Pons (tissue), 1 donor: ENCODE results near the gene SP3.
"Not testable (repeated sequence)": the region's sequence is repeated elsewhere in the genome, so short reads cannot be mapped to it uniquely, and the experiment has no call there.

Source experiments
- DNase-seq: peaks from one replicate; pipeline ENCODE4 v3.0.0-alpha.2; 2016; ENCODE audit warnings: low spot score

SP3 gene

DNA sequence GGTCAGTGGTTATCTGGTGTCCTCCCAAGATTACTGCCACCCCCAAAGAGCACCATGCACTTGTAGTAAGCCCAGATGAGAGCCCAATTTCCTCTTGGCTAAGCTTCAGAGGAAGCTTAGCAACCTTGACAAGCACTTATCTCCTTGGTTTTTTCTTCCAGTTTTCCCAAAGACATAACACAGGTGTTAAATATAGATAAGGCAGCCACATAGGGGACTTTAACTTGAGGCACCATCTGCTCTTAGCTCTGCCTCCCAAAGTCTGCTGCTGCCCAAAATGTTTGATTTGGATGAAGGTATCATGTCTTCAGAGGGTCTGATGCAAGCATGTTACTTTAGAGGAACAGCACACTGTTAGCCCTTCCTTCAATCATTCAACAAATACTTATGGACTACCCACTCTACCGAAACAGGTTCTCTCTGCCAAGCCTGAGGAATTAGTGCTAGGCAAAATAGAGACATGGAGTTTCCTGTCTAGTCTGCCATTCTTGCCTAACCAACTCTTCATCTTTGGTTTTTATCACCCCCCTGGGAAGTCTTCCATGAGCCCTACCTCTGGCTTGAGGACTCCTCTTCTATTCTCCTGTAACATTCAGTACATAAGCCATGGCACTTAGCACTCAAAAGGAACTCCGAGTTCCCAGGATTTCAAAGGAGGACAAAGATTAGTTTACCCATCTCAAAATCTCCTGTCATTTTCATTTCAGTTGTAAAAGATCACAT is 73.7 kb downstream of the SP3 start:
- DNase-seq, result no peak

DNA sequence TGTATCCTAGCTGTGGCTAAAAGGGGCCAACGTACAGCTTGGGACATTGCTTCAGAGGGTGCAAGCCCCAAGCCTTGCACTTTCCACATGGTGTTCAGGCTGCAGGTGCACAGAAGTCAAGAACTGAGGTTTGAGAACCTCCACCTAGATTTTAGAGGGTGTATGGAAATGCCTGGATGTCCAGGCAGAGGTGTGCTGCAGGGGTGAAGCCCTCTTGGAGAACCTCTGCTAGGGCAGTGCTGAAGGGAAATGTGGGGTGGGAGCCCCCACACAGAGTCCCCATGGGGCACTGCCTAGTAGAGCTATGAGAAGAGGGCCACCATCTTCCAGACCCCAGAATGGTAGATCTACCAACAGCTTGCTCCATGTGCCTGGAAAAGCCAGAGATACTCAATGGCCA is 75.7 kb downstream of the SP3 start:
- DNase-seq, result not testable (repeated sequence)

DNA sequence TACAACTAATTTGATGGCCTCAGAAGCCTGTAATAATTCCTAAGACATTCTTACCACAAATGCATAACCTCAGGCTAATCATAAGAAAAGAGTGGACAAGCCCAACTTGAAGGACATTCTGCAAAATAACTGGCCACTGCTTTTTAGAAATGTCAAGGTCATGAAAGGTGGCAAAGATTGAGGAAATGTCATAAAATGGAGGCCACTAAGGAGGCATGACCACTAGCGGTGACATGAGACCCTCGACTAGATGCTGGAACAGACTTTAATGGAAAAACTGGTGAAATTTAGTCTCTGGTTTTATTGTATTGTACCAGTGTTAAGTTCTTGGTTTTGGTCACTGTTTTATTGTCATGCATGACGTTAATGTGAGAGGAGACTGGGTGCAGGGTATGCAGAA is 78.6 kb downstream of the SP3 start:
- DNase-seq, result no peak

DNA sequence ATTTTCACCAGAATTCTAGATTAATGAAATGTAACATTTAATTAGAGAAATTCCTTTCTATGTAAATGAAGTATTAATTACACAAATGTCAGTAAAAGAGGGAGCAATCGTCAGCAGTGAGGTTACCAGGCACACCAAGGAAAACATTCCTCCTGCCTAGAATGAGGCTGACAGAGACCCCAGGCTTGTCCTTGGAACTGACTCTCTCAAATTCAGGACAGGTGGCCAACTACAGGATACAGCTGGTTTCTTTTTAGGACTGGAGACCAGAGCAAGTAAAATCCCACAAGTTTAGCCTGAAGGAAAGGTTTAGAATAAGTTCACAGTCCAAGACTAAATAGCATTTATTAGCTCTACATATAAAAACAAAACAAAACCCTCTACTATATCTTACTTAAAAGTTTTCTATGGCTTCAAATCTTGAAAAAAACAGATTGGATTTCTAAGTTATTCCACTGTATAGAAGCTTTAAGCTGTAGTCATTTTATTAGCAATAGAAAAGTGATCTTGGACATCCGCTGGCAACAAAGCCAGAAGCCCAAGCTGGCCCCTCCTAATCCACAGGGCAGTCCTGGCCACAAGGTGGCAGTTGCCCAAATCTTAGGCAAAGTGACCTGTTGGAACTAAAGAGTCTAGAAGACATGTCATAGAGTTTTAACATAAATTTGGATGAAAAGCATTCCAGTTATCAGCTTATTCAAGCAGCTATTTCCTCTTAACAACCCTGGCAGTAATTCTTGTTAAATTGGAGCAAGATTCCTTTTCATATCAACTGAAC is 81.0 kb downstream of the SP3 start:
- DNase-seq, result peak; percentile 40

DNA sequence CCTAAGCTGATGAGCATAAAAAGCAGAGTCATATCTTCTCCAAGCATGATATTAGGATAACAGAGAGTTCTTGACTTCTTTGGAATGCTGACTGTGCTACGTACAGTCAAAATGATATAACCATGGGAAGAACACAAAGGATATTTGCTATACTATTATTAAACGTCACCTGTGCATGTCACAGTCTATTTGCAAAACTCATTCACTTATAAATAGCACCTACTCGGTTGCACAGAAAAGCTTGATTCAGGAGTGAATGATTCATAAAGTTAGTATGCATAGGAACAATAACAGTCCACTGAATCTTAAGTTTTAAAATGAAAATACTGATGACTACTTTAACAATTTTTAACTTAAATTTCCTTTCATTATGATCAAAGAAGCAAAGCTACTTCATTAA is 83.3 kb downstream of the SP3 start:
- DNase-seq, result no peak

DNA sequence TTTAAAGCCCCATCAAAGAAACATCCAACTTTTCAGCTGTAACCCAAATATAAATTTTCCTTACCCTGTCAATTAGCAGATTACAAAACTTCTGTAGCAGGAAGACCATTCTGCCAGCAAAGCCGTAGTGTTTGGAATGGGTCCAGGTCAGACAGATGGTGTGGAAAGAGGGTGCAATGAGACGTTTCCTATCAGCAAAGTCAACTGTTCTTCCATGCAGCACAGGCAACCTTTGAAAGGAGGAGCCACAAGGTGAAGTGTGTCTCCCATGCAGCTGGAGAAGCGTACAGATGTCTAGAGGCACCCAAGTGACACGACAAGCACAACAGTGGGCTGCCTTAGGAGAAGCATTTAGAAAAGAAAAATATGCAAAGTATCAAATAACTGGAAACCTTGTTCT is 83.7 kb downstream of the SP3 start:
- peak; percentile 19 for DNase-seq

DNA sequence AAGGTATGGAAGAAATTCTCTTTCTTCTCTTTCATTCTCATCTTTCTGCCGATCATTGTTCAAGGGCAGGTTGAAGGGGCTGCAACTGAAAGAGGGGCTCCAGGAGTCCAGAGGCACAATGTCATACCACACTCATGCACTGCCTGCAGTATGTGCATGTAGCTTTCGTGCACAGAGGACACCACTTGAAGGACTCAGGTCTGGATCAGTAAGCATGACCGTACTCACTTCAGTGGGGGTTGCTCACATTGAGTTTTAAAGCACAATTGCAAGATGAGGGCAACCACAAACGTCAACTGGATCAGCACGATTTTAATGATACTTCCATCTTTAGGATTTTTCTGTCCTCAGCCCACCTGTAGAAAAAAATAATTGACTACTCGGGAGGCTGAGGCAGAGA is 84.6 kb downstream of the SP3 start:
- no peak for DNase-seq

DNA sequence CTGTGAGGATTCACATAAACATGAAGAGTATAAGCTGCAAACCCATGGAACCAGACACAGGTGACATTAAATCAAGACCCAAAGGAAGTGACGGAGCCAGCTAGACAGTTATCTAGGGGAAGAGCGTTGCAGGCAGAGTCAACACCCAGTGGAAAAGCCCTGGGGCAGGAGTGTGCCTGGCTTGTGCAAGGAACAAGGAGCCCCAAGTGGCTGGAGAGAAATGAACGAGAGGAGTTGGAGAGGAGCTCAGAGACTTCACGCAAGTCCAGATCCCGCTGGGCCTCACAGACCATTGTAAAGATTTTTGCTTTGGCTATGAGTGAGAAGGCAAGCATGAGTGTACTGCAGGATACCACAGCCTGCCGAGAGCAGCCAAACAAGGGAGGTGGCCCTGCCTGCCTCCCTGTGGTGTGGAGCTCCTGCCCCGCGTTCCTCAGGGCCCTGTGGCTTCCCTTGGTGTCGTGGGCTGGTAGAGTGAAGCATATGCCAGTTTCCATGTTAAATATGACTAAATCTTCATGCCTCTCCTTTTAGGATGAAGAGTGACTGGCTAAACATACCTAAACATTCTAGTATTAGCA is 88.2 kb downstream of the SP3 start:
- no peak for DNase-seq

DNA sequence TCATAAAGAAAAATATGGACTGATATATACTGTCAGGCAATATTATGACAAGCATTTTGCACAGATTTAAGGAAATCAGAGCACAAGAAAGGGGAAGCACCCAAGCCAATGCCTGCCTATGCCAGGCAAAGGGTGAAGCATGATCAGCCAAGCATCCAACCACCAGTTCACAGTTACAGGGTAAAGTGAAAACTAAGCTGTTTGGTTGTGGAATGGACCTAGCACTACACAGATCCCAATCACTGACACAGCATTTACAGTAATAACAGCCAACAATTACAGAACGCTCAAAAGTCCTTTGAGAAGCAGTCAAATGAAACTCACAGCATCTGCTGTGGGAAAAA is 90.3 kb downstream of the SP3 start:
- peak; percentile 46 for DNase-seq

DNA sequence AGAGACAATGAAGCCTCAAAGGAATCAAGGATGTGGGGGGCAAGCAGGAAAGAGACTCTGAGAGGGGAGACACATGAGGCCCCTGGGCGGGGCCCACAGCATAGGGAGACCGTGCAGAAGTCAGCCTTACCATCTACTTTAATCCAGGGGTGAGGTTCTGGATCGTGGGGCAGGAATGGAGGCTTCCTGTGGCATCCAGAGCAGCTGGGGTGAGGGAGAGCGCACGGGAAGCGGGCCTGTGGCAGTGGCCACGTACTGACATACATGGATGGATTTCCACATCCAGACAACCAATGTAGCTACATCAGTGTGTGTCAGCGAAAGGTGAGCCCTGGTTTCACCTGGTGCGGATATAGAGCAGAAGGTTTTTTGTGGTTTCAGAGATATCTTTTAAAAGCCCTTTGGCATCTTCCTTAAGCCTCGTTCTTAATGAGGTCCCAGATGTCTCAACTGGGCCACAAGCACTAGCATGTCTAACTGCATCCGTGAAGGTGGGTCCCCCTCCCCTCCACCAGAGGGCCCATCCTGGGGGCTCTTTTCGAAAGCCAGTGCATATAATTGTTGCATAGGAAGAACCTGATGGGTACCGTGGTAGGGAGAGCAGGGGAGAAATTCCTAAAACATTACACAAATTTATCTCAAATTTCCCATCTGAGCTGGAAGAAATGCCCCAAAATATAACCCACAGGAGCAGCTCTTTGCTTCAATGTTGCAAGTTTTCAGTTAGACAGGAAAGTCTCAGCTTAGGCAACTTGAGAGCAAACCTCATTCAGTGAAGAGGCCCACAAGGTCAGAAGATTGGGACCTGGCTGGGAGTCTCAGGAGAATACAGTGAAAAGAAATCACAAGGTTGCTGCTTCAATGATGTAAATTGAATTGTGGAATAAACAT is 90.9 kb downstream of the SP3 start:
- DNase-seq, result no peak

DNA sequence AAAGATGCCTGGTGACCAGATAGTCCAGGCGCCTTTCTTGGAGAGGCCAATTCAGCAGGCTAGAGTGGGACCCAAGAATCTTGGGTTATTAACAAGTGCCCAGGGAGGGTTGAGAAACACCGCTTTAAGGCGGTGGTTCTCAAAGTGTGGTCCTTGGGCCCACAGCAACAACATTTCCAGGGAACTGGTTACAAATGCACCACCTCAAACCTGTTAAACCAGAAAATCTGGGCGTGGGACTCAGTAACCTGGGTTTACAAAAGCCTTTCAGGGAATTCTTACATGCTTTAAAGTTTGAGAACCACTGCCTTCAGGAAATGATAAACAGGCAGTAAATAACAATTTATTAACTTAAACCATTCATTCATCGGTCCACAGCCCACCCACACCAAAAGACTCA is 92.5 kb downstream of the SP3 start:
- DNase-seq, result no peak

DNA sequence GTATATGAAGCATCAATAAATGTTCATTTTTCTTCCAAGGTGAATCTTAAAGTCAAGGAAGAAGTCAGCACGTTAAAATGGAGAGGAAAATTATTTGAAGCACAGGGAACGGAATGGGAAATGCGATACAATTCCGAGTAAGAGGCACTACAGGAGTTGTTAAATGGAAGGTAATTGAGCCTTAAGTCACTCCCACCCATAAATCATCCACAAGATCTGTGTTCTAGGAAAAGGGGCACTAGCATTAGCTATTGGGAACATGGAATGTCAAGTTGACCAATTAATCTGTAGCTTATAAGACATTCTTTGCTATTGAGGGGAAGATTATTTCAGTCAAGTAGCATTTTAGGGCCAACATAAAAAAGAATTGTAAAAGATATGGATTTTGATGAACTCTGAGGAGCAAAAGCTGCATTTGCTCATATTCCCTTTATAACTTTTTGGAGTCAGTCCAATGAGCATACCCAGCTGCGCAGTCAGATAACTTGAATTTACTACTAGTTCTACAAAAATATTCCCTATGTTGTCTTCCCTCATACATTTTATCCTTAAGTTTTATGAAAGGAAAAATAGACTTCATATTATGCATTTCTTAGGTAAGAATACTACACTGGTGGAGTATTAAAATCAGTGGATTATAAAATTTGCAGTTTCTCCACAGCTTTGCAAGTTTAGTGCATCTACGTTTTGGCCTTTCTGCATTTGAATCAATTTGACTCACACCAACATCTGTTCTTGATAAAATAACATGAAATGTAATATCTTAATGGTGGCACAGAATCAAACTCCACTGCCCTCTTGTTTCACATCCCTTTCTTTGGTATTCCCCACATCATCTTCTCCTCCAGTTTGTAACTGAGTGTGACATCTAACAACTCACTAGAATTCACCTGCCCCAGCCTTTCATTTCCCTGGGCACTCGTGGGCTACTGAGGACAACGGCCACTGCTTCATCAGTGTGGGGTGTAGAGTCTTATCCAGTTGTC is 95.6 kb downstream of the SP3 start:
- no peak for DNase-seq

DNA sequence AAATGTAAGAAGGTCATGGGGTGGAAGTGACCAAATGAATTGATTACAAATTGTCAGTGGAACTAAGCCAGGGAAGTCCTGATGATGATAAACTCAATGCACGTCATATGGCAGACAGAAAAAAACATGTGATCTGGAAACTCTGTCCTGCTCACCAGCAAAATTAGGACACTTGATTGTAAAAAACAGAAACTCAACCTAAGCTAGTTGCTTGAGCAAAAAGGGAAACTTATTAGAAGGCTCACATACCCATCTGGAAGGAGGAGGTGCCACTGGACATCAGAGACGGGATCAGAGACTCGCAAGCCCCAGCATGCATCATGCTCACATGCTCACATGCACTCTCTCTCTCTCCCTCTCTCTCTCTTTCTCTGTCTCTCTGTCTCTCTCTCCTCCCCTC is 96.8 kb downstream of the SP3 start:
- DNase-seq, result no peak

DNA sequence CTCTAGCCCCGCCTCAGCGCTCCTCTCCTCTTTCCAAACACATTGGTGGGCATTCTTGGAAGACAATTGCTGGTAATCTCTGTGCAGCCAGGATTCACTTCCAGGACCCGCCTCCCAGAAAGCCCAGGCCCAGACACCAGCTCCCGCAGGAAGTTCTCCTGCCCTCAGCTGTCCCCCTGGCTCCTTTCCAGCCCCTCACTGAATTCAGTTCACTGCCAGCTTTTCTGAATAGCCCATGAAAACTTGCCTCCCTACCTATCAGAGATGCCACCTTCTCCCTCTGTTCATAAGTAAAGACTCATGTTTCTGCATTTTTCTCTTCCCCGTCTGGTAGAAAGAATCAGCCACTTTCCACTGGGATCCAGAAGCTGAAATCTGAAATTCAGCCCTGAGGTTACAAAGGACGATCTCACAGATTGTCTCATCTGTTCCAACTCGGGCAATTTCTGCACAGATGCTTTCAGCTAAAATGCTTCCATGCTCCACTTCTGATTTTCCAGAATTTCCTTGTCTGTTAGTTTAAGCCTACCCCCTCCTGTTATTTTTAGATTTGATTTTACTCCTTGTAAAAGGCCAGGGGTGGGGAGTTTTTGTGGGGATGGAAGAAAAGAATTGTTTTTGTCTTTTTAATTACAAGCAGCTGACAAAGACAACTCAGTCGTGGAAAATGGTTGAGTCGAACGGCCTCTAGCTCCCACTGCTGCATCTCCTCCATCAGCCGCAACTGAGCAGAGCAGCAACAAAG is 98.1 kb downstream of the SP3 start:
- DNase-seq, result no peak

DNA sequence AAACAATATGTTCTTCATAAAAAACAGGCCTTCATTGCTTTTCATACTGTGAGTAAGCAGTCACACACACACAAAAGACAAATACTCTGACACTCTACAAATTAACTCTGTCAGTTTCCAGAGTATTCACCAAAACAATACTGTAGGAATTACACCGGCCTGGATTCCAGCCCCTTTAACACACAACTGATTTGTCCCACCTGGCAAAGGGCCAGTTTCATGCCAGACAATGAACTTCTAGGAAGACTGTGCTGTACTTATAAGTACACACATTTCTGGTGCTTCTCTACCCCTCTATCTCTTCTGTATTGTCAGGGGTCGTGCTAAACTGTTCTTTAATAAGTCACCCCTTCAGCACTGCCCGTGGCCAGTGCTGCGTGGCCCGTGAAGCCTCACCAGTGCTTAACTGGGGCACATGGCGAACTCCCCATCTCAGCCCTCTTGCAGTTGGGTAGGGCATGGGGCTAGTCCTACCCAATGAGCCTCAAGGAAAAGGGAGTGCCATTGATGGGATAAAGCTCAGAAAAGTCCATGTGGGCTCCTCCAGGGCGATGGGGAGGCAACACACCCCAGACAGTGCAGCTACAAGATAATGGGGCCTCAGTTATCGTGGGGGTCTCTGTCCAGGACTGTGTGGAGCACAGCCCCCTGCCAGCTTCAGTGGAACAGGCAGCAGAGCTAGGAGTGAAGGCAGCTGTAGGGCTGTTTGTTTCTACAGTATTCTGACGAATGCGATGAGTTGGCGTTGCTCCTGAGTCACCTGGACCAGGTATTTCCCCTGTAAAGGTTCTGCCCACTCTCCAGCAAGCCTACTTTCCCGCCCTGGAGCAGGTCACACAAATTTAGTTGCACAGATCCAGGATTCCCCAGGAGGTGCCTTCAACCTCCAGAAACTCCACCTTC is 99.0 kb downstream of the SP3 start:
- DNase-seq, result no peak

DNA sequence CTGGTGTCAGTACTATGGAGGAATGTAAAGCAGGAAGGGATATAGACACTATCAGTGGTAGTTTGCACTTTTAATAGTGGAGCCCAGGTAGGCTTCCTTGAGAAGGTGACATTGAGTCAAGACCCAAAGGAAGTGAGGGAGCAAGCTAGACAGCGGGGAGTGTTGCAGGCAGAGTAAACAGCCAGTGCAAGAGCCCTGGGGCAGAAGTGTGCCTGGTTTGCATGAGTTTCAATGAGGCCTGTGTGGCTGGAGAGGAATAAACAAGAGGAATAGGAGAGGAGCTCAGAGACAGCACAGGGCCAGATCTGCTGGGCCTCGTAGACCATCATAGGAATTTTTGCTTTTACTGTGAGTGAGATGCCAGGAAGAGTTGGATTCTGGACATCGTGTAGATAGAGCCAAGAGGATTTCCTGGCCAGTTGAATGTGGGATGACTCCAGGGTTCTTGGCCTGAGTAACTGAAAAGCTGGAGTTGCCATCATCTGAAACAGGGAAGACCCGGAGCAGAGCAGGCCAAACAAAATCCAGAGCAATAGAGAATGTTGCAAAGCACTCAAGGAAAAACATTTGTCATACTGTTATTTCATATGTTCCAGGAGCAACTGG is 102.5 kb downstream of the SP3 start:
- DNase-seq, result no peak

DNA sequence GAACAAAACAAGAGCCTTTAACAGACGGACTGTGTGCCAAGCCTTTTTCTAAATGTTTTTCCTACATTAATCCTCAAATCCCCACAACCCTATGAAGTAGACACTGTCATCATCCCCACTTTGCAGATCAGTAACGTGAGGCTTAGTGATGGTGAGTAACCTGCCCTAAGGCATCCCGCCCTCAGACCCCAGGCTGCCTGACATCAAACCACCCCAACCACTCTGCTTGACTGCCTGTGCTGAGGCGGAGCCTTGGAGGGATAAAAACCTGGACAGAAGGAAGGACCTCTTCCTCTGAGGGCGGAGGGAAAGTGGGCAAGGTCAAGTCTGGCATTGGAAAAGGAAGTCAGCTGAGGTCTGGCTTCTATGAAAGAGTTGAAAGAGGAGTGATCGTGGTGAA is 104.6 kb downstream of the SP3 start:
- DNase-seq, result no peak

DNA sequence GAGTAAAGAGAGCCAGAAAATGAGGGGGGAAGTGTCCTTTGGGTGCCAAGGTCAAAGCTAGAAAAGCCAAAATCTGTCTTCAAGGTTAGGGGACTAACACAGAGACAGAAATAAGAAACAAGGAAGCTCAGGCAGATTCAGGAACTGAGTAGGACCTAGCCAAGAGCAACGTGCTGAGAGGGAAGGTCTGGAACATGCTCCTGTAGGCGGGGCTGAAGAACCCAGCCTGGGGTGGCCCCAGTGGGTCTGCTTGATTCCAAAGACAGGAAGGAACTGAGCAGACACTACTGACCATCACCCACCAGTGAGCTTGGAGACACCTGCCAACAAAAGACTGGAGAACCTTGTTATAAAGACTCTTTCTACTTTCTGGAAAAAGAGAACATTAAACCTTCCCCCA is 105.1 kb downstream of the SP3 start:
- peak; percentile 39 for DNase-seq

DNA sequence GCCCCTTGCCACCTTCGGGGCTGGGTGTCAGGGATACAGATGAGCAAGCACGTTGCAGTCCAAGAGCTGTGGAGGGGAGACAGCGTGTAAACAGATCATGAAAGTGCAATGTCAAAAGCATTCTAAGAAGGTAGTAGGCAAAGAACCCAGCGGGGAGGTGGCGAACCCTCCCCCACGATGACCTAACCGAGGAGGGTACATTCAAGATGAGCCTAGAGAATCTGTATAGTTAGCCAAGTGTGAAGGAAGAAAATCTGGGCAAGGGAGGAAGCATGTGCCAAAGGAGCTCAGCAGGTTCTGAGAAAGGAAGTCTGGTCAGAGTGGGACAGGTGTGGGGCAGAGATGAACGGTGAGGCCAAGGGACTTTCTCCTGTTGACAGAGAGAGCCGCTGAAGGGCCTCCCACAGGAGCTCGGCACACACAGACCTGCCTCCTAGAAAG is 106.9 kb downstream of the SP3 start:
- DNase-seq, result no peak
